ENCODE measurements around the gene HYPK.

The HYPK gene

DNA sequence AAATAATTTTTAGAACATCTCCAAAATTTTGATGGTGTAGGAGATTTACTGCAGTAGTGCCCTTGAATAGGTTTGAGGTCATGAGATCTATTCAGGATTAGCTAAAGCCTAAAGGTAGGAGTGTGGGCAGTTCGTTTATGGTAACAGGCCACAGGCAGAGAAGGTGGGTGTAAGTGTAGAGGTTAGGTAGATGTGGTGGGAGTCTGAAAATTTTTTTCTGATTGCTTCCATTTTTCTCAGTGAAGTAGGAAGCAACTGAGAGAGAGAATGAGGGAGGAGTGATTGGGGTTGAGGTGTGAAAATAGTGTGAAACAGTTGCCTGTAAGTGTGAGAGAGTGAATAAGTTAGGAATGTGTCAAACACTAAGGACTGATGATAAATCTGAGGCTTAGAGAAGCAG is 21.4 kb upstream of the HYPK start:
- TF ChIP-seq CTCF (IDR thresholded peaks at IDR 0.05; ENCODE audit: control insufficient read depth, insufficient read depth, low read depth, low read length, missing control alignments): no peak
- no peak overlapping the region for H3K4me3 ChIP-seq (ENCODE audit: control insufficient read depth, low read depth, low read length)
- DNase-seq (ENCODE audit: low read depth): no peak

- no peak overlapping the region for H3K4me3 ChIP-seq (ENCODE audit: control insufficient read depth, low read depth, low read length)
- no peak for TF ChIP-seq CTCF (IDR thresholded peaks at IDR 0.05; ENCODE audit: control insufficient read depth, insufficient read depth, low read depth, low read length, missing control alignments)
- DNase-seq (ENCODE audit: low read depth): no peak
Observed at GRCh38 chr15:43789409-43789808, 11.0 kb upstream of the HYPK start.

GRCh38 chr15:43791993-43792760 is 8.2 kb upstream of the HYPK start, which contains the start of gene SERF2:
TSS of gene SERF2 (plus strand) at chr15:43792320. CDS start at chr15:43792377, 57 bp downstream.
- TF ChIP-seq CTCF (IDR thresholded peaks at IDR 0.05; ENCODE audit: control insufficient read depth, insufficient read depth, low read depth, low read length, missing control alignments): no peak
- H3K4me3 ChIP-seq (ENCODE audit: control insufficient read depth, low read depth, low read length): peak within 1 kb of the TSS; percentile 74
- DNase-seq (ENCODE audit: low read depth): peak; percentile 97

- peak overlapping the region; percentile 74 for H3K4me3 ChIP-seq (ENCODE audit: control insufficient read depth, low read depth, low read length)
- TF ChIP-seq CTCF (IDR thresholded peaks at IDR 0.05; ENCODE audit: control insufficient read depth, insufficient read depth, low read depth, low read length, missing control alignments): peak; percentile 25
- DNase-seq (ENCODE audit: low read depth): no peak
Observed at GRCh38 chr15:43792761-43793476, 7.5 kb upstream of the HYPK start.

DNA sequence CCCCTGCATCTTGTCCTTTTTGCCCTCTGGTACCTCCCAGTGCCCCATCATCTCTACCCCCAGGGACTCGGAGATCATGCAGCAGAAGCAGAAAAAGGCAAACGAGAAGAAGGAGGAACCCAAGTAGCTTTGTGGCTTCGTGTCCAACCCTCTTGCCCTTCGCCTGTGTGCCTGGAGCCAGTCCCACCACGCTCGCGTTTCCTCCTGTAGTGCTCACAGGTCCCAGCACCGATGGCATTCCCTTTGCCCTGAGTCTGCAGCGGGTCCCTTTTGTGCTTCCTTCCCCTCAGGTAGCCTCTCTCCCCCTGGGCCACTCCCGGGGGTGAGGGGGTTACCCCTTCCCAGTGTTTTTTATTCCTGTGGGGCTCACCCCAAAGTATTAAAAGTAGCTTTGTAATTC is 6.8 kb upstream of the HYPK start:
- no peak for DNase-seq (ENCODE audit: low read depth)
- peak overlapping the region; percentile 74 for H3K4me3 ChIP-seq (ENCODE audit: control insufficient read depth, low read depth, low read length)
- no peak for TF ChIP-seq CTCF (IDR thresholded peaks at IDR 0.05; ENCODE audit: control insufficient read depth, insufficient read depth, low read depth, low read length, missing control alignments)

DNA sequence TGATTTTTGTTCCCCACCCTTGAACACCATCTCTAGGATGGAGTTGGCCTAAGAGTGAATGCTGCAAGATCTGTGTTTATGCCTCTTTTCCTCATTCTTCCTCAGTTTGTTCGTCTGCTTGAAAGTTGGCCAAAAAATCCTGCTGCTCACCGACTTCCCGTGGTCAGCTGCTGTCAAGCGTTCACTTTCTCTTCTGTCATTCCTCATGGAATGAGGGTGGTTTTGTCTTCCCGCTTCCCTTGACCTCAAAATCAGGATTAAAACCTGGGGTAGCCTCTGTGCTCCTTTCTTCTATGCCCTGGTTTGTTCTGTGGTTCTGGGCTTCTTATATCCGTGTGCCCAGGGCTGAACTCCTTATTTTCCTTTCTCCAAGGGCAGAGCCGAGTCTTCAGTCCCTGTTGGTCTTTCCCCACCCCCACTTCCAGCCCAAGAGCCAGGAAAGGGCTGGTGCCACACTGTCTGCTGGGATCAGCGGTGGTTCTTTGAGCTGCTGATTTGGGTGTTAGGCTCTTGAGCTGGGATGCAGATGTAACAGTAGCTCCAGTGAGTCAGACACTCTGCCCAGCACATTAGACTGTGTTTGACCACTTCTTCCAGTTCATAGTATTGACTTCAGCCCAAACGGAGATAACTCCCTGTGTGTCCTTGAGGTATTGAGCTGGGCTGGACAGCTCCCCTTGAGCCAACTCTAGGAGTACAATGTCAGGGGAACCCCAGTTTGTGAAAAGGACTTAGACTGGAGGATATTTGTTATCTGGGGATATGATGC is 5.9 kb upstream of the HYPK start:
- no peak overlapping the region for H3K4me3 ChIP-seq (ENCODE audit: control insufficient read depth, low read depth, low read length)
- TF ChIP-seq CTCF (IDR thresholded peaks at IDR 0.05; ENCODE audit: control insufficient read depth, insufficient read depth, low read depth, low read length, missing control alignments): no peak
- no peak for DNase-seq (ENCODE audit: low read depth)
